ENCODE measurements around the gene USP4. TPM values are rescaled to one million over a fixed set of nuclear protein-coding genes. Genes with fewer than 3 reads are reported as not detected.
A peak's percentile ranks its signal among the peaks of the same experiment; 100 is the strongest.

The USP4 gene
- total and polyA plus RNA-seq, 2 experiments from 2014 or later: 20.1 to 26.5 TPM

GRCh38 chr3:49271047-49271446 lies 68.8 kb downstream of the USP4 start:
- Histone ChIP-seq H3K4me2 (no peak overlapping the region), H4K20me1 (ENCODE audit: insufficient read depth, poor library complexity, severe bottlenecking) (no peaks in the 10 kb centered on the region), H3K79me2 (no peaks in the 10 kb centered on the region), H3K9me2 (replicated peaks; ENCODE audit: insufficient read depth) (no peaks in the 10 kb centered on the region), H3K36me3 (replicated peaks; ENCODE audit: insufficient read depth, low read depth) (no peaks in the 10 kb centered on the region), H3K27ac (peak overlapping the region; percentile 37), H3K9me3 (ENCODE audit: low read depth) (no peaks in the 10 kb centered on the region), H3K4me3 (no peak overlapping the region), H3K27me3 (no peaks in the 10 kb centered on the region), H3K4me1 (ENCODE audit: insufficient read depth) (no peaks in the 10 kb centered on the region), H2AFZ (no peak overlapping the region)
- WGBS (ENCODE audit: low lambda C conversion rate, missing lambda C conversion rate): 89% methylated on average over 4 of the region's 4 CpGs
- DNase-seq (ENCODE audit: low spot score): no peak
- TF ChIP-seq CTCF (IDR thresholded peaks at IDR 0.05; ENCODE audit: poor library complexity) (no peak), EZH2phosphoT487 (IDR thresholded peaks at IDR 0.05; ENCODE audit: low read depth, severe bottlenecking, unreplicated experiment) (no peak), EZH2 (IDR thresholded peaks at IDR 0.05; ENCODE audit: borderline replicate concordance) (no peak)

- TF ChIP-seq EZH2phosphoT487 (IDR thresholded peaks at IDR 0.05; ENCODE audit: low read depth, severe bottlenecking, unreplicated experiment) (no peak), EZH2 (IDR thresholded peaks at IDR 0.05; ENCODE audit: borderline replicate concordance) (no peak), CTCF (IDR thresholded peaks at IDR 0.05; ENCODE audit: poor library complexity) (no peak)
- H3K4me1 ChIP-seq (ENCODE audit: insufficient read depth): no peaks in the 10 kb centered on the region
- H3K9me2 ChIP-seq (replicated peaks; ENCODE audit: insufficient read depth): no peaks in the 10 kb centered on the region
- no peak overlapping the region for H3K4me3 ChIP-seq
- H4K20me1 ChIP-seq (ENCODE audit: insufficient read depth, poor library complexity, severe bottlenecking): no peaks in the 10 kb centered on the region
- no peaks in the 10 kb centered on the region for H3K36me3 ChIP-seq (replicated peaks; ENCODE audit: insufficient read depth, low read depth)
- H3K27ac ChIP-seq: peak overlapping the region; percentile 58
- H3K79me2 ChIP-seq: no peaks in the 10 kb centered on the region
- H3K27me3 ChIP-seq: no peaks in the 10 kb centered on the region
- WGBS (ENCODE audit: low lambda C conversion rate, missing lambda C conversion rate): 100% methylated on average over 2 of the region's 2 CpGs
- no peak overlapping the region for H3K4me2 ChIP-seq
- H3K9me3 ChIP-seq (ENCODE audit: low read depth): no peaks in the 10 kb centered on the region
- no peak for DNase-seq (ENCODE audit: low spot score)
- H2AFZ ChIP-seq: no peak overlapping the region
These were observed 69.7 kb downstream of the USP4 start for GRCh38 chr3:49270156-49270500.

- TF ChIP-seq EZH2 (IDR thresholded peaks at IDR 0.05; ENCODE audit: borderline replicate concordance): no peak
- no peak for TF ChIP-seq EZH2phosphoT487 (IDR thresholded peaks at IDR 0.05; ENCODE audit: low read depth, severe bottlenecking, unreplicated experiment)
- TF ChIP-seq CTCF (IDR thresholded peaks at IDR 0.05; ENCODE audit: poor library complexity): no peak
- no peak overlapping the region for H3K4me3 ChIP-seq
- H3K9me2 ChIP-seq (replicated peaks; ENCODE audit: insufficient read depth): no peaks in the 10 kb centered on the region
- H4K20me1 ChIP-seq (ENCODE audit: insufficient read depth, poor library complexity, severe bottlenecking): no peaks in the 10 kb centered on the region
- H3K36me3 ChIP-seq (replicated peaks; ENCODE audit: insufficient read depth, low read depth): no peaks in the 10 kb centered on the region
- no peaks in the 10 kb centered on the region for H3K9me3 ChIP-seq (ENCODE audit: low read depth)
- 89% methylated on average over 3 of the region's 3 CpGs for WGBS (ENCODE audit: low lambda C conversion rate, missing lambda C conversion rate)
- peak overlapping the region; percentile 16 for H3K27ac ChIP-seq
- H3K79me2 ChIP-seq: no peaks in the 10 kb centered on the region
- H3K4me2 ChIP-seq: no peak overlapping the region
- H2AFZ ChIP-seq: no peak overlapping the region
- H3K4me1 ChIP-seq (ENCODE audit: insufficient read depth): no peaks in the 10 kb centered on the region
- no peak for DNase-seq (ENCODE audit: low spot score)
- H3K27me3 ChIP-seq: no peaks in the 10 kb centered on the region
These were observed 70.3 kb downstream of the USP4 start for GRCh38 chr3:49269443-49270155.
